Activated CD8-positive, alpha-beta memory T cell treated with anti-CD3 and anti-CD28 coated beads, Interleukin-2, amount 50 U/mL, for 1 hour (primary cell): ENCODE data around the gene NRCAM.

ENCODE experiments used
- DNase-seq: peaks from one replicate; pipeline ENCODE4 v3.0.0-alpha.2; 2020; ENCODE audit errors: extremely low read depth

The NRCAM gene

GRCh38 chr7:108459922-108460551 is 3.8 kb upstream of the NRCAM start:
- DNase-seq, result no peak

DNA sequence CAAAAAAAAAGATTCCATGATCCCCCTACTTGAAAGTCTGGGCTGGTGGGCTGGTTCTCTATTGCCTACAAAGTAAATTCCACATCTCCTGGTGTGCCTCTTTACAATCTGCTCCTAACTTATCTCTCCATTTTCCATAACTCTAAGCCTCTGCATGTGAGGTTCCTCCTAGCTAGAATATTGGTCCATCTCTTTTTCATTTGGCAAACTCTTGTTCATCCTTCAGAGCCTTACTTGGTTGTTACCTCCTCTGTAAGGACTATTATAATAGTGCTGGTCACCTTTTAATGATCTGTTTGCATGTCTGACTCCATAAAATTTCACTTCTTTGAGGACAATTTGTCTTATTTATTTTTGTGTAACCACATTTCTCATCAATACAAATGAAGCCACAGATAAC is 1.6 kb upstream of the NRCAM start:
- no peak for DNase-seq

- DNase-seq, result no peak
These were observed 757 bp upstream of the NRCAM start for GRCh38 chr7:108456845-108457540.

DNA sequence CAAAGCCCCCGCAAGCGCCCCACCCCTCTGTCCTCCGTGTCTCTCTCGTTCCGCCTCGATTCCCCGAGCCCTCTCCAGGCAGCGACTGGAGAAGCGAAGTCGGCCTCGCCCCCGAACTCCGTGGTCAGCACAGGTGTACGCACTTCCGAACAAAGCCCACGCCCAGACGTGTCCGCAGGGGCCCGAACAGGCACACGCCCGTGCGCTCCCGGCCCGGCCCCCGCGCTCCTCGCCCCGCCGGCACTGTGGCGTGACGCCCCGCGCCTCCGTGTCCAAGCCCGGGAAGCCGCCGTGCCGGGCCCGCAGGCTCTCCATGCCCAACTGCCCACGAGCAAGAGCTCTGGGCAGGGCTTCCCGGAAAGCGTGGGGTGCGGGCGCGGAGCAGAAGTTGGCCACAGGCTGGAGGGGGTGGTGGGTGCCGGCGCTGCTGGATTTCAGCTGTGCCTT is 662 bp downstream of the NRCAM start:
- DNase-seq, result no peak

DNA sequence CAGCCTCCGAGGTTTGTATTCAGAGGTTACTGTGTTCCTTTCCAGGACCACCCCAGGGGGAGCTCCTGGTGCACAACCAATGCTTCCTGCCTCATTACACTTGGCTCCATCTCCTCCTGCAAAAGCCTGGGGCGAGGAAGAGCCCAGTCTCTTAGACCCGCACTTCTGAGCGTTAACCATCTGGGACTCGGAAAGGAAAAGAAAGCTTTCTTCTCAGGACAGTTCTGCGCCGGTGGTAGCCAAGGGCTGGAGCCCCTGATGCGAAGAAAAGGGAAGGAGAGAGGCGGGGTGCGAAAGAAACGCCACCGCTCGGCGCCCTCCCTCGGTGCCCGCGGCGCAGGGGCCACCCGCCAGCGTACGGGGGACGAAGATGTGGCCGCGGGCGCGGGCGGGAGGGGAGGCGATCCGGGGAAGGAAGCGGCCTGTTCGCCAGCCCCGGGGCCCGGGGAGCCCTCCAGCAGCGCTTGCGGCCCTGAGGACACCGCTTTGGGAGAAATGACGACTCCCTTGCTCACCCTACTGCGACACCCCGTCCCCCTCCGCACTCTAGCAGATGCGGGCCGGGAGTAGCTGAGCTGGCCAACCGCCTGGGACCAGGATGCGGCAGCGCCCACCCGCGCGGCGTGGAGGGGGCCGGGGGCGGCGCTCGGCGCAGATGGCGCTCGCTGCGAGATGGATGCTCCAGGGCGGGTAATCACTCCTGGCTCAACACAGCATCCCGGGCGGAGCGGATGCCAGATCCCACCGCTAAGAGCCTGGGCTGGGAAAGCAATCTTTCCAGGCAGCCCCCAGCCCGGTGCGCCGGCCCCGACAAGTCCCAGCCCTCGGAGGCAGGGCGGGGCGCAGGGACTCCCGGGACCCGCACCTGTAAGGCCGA is 1.3 kb downstream of the NRCAM start:
- DNase-seq, result no peak

DNA sequence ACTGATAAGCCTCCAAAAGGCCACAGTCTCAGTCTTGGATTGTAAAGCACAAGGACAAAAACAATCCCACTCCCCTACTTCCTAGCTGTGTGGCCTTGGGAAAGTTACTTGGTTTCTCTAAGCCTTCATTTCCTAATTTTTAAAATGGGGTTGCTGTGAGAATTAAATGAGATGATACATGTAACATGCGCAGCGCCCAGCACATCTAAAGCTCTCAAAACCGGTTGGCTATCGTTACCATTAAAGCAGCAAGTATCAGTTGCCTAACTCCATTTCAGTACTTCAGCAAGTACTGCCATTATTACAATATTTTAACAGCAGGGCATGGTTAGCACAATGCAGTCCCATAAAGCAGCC is 1.9 kb downstream of the NRCAM start:
- DNase-seq, result no peak

GRCh38 chr7:108453320-108453719 is 2.9 kb downstream of the NRCAM start:
- DNase-seq, result no peak

DNA sequence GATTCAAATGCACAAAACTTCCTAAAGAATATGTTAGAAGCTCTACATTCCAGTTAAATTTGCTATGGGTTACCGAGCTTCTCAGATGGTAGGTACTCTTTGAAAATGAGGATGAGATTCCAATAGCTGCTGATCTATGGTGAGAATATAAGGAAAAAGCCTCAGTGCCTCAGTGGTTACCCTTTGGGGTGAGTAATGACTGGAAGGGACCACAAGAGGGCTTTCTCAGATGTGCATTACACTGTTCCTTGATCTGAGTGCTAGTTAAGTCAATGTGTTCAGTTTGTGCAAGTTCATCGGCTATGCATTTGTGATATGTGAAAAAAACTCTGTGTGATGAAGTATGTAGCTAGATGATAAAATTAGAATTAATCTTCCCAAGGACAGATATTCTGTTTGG is 3.5 kb downstream of the NRCAM start:
- DNase-seq, result no peak

- DNase-seq, result no peak
These were observed 4.9 kb downstream of the NRCAM start for GRCh38 chr7:108451296-108451848.

DNA sequence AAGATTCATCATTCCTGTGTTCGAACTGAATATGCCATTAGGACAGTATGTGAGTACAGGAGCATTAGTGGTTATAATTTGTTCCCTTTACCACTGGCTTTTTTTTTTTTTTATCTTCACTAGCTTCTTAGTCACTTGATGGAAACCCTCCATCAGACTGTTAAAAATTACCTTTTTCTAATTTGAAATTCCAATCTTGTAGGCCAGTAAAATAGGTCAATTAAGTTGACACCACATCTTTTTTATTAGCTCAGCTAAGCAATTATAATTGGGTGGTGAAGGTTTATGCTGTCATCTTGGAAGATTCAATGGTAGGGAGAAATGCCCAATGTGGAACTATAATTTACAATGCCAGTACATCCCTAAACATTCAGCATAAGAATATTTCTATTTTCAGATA is 6.1 kb downstream of the NRCAM start:
- DNase-seq, result no peak

DNA sequence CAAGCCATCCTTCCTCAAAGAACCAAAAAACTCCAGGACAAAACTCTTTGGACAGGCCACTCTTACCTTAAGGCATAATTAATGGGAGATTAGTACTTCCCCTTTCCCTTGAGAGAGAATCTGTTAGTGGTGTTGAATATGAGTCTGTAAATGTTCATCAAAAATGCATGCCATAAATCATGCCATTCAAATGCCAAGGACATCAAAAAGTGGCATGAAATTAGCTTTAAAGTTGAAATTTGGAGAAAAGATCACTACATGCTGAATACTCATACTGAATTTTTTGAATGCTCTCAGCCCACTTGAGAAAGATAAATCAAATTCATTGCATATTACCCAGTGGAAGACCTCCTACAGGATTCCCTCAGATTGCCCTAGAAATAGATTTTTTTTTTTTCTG is 6.7 kb downstream of the NRCAM start:
- DNase-seq, result no peak

DNA sequence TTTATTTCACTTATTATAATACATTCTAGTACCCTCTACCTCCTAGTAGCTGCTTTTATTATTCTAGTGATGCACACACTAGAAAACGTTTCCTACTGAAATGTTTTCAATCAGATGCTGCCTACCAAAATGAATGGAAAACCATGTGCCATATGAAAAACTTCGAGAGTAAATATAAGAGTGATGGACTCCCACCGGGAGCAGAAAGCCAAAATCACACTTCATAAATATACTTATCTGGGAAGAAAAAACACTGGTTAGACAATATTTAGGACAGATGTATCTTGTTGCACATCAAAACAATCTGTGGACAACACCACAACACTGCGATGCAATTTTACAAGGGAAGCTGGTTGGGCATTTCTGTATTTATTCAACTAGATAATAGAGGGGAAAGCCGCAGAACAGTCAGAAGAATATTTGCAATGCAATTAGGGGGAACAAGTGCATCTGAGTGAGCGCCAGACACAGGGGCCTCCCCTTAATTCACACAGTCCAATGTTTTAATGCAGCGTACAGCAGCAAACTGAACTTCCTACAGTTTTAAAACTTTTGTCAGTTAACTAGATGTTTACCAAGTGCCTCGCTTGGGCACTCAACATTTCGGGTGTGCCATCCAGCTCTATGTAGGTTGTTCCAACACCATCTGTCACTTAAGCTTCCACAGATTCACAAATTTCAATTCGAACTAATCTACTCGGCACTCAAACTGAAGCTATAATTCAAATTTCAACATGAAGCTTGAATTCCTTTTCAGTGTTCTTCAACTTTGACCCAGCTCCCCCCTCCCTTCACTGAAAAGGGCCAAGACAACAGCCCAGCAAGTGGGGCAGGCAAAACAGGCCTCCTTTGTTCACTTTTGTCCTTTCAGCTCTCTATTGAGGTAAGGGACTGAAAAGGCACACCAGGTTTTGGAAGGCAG is 7.4 kb downstream of the NRCAM start:
- no peak for DNase-seq

GRCh38 chr7:108442039-108442568 is 14.1 kb downstream of the NRCAM start:
- no peak for DNase-seq

DNA sequence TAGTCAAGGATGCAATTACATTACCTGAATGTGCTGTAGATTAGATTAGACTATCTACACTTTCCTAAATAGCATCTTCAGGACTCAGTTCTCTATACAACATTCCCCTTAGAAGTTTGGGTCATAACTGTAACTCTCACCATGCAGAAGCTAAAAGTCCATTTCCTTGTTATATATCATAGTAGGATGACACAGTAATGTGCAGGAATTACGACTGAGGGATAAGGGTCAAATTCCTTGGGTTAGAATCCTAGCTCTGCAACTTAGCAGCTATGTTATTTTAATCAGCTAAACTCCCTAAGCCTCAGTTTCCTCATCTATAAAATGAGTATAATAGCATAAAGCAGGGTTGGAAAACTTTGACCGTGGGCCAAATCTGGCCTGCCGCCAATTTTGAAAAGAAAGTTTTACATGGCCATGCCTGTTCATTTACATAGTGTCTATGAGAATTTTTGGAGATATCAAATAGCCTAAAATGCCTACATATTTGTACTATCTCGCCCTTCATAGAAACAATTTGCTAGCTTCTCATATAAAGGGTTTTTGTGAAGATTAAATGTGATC is 14.8 kb downstream of the NRCAM start:
- DNase-seq, result no peak

DNA sequence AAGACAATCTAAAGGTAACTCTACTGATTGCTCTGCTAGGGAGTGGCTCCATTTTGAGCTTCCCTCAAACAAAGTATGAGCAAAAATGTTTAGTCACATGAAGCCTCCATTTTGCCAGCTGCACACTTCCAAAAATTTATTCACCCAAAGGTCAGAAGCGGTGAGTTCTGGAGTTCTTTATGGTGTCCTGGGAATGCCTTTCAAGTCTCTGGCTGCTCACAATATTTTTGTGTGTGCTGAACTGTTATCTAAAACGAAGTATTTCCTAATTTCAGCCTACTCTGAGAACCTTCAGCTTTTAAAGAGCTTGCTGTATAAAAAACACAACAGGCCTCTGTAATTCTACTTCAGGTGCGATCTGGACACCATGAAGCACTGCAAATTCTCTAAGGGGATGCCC is 15.6 kb downstream of the NRCAM start:
- DNase-seq, result no peak

- DNase-seq, result no peak
These were observed 19.3 kb downstream of the NRCAM start for GRCh38 chr7:108436906-108437305.

- no peak for DNase-seq
These were observed 22.2 kb downstream of the NRCAM start for GRCh38 chr7:108434010-108434409.

- DNase-seq, result no peak
These were observed 25.1 kb downstream of the NRCAM start for GRCh38 chr7:108431099-108431498.

DNA sequence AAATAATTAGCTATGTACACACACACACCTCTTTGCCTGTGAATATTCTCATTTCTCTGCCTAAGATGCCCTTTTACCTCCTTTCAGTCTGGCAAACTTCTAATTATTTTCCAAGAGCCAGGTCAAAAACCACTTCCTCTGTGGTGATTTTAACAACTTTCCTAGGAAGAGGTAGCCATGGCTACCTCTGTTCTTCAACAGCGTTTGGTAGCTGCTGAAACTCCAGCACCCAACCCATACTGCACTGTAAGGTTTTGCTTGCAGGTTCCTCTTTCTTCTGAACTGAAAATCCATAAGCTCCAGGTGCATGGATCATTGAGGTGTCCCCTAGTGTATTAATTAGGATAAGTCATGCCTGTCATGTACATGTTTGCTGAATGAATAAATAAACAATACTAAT is 25.6 kb downstream of the NRCAM start:
- DNase-seq, result no peak

- no peak for DNase-seq
These were observed 28.5 kb downstream of the NRCAM start for GRCh38 chr7:108427766-108428165.
